Measurements from ENCODE around the gene SAMD14. TPM values are rescaled to one million over a fixed set of nuclear protein-coding genes. Genes with fewer than 3 reads are reported as not detected.

Gene SAMD14
- total RNA-seq = 4.2 and 4.6 TPM in 2 replicates

GRCh38 chr17:50129728-50130558 lies at the start of gene SAMD14:
Gene SAMD14, minus strand, starts transcription at chr17:50130160. Its CDS starts 5,201 bp downstream, at chr17:50124959.

GRCh38 chr17:50165867-50166517 lies 36.0 kb upstream of the SAMD14 start, which contains the start of gene SGCA:
Gene SGCA, plus strand, starts transcription at chr17:50166005. Its CDS starts 36 bp downstream, at chr17:50166041.

GRCh38 chr17:50150354-50151040 lies 20.5 kb upstream of the SAMD14 start, which contains the start of gene PPP1R9B:
Gene PPP1R9B, minus strand, starts transcription at chr17:50150677. Its CDS starts 164 bp downstream, at chr17:50150513.

GRCh38 chr17:50094753-50095619 lies 35.0 kb downstream of the SAMD14 start, which contains the start of gene PDK2:
Gene PDK2, plus strand, starts transcription at chr17:50095351. Its CDS starts 85 bp downstream, at chr17:50095436.

Other genes with a start within 250 kb of the SAMD14 start
- gene DLX4, start 161.0 kb downstream of the SAMD14 start, total RNA-seq = not detected in 2 replicates
- gene DLX3, start 134.9 kb downstream of the SAMD14 start, total RNA-seq = not detected in 2 replicates
- gene ITGA3, start 74.0 kb downstream of the SAMD14 start, total RNA-seq = 107 and 153 TPM in 2 replicates
- 7.1 and 7.8 TPM in 2 replicates for gene PDK2, start 34.8 kb downstream of the SAMD14 start, total RNA-seq
- gene PPP1R9B, start 20.5 kb upstream of the SAMD14 start, total RNA-seq = 26.3 and 47.0 TPM in 2 replicates
- gene SGCA, start 35.8 kb upstream of the SAMD14 start, total RNA-seq = not detected in 2 replicates
- 14.6 and 50.0 TPM in 2 replicates for gene COL1A1, start 71.5 kb upstream of the SAMD14 start, total RNA-seq
- gene TMEM92, start 144.3 kb upstream of the SAMD14 start, total RNA-seq = not detected in 2 replicates
- 29.6 and 34.8 TPM in 2 replicates for gene XYLT2, start 216.0 kb upstream of the SAMD14 start, total RNA-seq
- 79.6 and 101 TPM in 2 replicates for gene MRPL27, start 243.0 kb upstream of the SAMD14 start, total RNA-seq
- 2.6 and 6.4 TPM in 2 replicates for gene EME1, start 243.1 kb upstream of the SAMD14 start, total RNA-seq

All from epithelial cell of umbilical artery (primary cell).